GM18861 (cell line): ENCODE measurements around the gene CPNE4.

Source experiments
- ATAC-seq: cut with Tn5 transposase; IDR thresholded peaks from one replicate; pipeline ENCODE4 v1.9.1; 2021; ENCODE audit not compliant: unreplicated experiment

CPNE4 gene

GRCh38 chr3:132017137-132017536 is 17.7 kb downstream of the CPNE4 start:
- ATAC-seq, result no peak

GRCh38 chr3:132016061-132017041 is 18.5 kb downstream of the CPNE4 start:
- ATAC-seq, result no peak

GRCh38 chr3:132014105-132014504 is 20.7 kb downstream of the CPNE4 start:
- ATAC-seq, result no peak

- no peak for ATAC-seq
Measured at GRCh38 chr3:132009241-132009640, 25.6 kb downstream of the CPNE4 start.

GRCh38 chr3:132008837-132009236 is 26.0 kb downstream of the CPNE4 start:
- no peak for ATAC-seq

GRCh38 chr3:132007617-132008016 is 27.2 kb downstream of the CPNE4 start:
- no peak for ATAC-seq

GRCh38 chr3:132006605-132007204 is 28.1 kb downstream of the CPNE4 start:
- no peak for ATAC-seq

GRCh38 chr3:132004571-132004970 is 30.2 kb downstream of the CPNE4 start:
- no peak for ATAC-seq

GRCh38 chr3:132003685-132004084 is 31.1 kb downstream of the CPNE4 start:
- no peak for ATAC-seq

- no peak for ATAC-seq
Measured at GRCh38 chr3:132001999-132002398, 32.8 kb downstream of the CPNE4 start.

- no peak for ATAC-seq
Measured at GRCh38 chr3:132001036-132001435, 33.8 kb downstream of the CPNE4 start.

- ATAC-seq, result no peak
Measured at GRCh38 chr3:131998027-131998426, 36.8 kb downstream of the CPNE4 start.

GRCh38 chr3:131995891-131996290 is 38.9 kb downstream of the CPNE4 start:
- ATAC-seq, result no peak

- ATAC-seq, result no peak
Measured at GRCh38 chr3:131989318-131989717, 45.5 kb downstream of the CPNE4 start.

GRCh38 chr3:131988209-131988608 is 46.6 kb downstream of the CPNE4 start:
- ATAC-seq, result no peak

- no peak for ATAC-seq
Measured at GRCh38 chr3:131983689-131984088, 51.1 kb downstream of the CPNE4 start.

- no peak for ATAC-seq
Measured at GRCh38 chr3:131981323-131981722, 53.5 kb downstream of the CPNE4 start.

- ATAC-seq, result no peak
Measured at GRCh38 chr3:131976448-131976847, 58.4 kb downstream of the CPNE4 start.

GRCh38 chr3:131975047-131975446 is 59.8 kb downstream of the CPNE4 start:
- ATAC-seq, result no peak

- no peak for ATAC-seq
Measured at GRCh38 chr3:131973731-131974130, 61.1 kb downstream of the CPNE4 start.

GRCh38 chr3:131972550-131972949 is 62.3 kb downstream of the CPNE4 start:
- no peak for ATAC-seq

GRCh38 chr3:131972091-131972490 is 62.7 kb downstream of the CPNE4 start:
- no peak for ATAC-seq
